Measurements from ENCODE around the gene TGFBI.

TGFBI gene

DNA sequence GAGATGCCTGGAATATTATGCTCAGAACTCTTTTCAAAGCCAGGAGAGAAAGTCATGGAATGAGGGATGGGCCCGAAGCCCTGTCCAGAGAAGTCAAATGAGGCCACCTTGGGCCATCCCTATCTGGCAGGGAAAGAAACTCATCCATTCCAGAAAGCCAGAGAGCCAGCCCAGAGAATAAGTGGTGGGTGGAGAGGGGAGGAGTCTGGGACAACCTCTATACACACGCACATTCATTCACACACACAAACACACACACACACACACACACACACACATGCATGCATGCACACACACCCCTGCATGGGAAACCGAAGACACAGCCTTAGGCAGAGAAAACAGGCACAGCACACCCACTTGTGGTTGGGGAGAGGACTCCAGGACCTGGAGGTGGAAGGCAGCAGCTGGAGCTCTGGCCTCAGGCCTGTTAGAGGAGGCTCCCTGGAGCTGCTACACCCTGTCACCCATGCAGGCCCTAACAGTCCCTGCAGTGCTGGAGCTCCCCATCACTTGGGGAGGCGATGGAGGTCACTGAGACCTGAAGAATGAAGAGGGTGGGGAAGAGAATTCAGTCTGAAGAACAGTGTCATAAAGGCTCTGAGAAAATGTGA, 38.0 kb downstream of the TGFBI start:
- peak; percentile 81 for DNase-seq

DNA sequence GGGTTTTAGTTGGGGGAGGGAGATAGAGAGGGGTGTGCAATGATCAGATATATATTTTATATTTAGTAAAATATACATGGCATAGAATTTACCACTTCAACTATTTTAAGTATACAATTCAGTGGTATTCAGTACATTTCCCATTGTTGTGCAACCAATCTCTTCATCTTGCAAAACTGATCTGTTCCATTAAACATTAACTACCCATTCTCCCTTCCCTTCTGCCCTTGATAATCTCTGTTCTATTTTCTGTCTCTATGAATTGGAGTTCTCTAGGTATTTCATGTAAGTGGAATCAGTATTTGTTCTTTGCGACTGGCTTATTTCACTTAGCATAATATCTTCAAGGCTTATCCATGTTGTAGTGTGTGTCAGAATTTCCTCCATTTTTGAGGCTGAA, 38.6 kb downstream of the TGFBI start:
- DNase-seq = no peak

DNA sequence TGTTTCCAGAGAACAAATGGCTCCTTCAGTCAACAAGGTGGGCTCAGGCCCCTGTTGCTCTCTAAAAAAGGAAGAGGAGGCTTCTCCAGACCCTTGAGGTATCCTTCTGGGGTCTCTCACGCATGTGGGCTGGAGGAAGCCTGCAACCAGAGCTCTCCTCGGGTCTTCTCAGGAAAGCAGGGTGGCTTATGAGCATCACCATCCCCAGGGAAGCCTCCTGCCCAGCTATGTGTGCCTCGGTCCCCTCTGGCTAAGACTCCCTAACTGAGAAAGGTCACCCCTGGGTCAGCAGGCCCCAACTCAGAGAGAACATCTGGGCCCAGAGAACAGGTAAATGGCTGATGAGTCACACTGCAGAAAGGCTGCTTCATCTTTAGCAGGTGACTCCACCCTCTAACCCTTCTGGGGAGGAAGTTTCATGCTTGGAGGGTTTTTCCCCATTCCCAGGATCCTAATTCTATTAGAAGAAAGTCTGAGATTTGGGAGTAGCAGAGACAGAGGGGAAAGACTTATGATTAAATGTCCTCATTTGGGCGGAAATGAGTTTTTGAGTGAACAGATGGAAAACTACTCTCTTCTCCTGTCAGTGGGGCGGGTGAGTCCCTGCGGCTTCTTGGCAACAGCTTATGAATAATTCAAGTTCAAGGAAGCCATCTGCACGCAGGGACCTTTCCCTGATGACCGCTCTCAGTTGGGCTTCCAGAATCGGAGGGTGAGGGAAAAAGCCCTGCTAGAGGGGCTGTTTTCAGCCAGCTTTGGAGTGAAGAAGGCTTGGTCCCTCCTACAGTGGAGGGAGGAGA, 41.9 kb downstream of the TGFBI start:
- DNase-seq = no peak

DNA sequence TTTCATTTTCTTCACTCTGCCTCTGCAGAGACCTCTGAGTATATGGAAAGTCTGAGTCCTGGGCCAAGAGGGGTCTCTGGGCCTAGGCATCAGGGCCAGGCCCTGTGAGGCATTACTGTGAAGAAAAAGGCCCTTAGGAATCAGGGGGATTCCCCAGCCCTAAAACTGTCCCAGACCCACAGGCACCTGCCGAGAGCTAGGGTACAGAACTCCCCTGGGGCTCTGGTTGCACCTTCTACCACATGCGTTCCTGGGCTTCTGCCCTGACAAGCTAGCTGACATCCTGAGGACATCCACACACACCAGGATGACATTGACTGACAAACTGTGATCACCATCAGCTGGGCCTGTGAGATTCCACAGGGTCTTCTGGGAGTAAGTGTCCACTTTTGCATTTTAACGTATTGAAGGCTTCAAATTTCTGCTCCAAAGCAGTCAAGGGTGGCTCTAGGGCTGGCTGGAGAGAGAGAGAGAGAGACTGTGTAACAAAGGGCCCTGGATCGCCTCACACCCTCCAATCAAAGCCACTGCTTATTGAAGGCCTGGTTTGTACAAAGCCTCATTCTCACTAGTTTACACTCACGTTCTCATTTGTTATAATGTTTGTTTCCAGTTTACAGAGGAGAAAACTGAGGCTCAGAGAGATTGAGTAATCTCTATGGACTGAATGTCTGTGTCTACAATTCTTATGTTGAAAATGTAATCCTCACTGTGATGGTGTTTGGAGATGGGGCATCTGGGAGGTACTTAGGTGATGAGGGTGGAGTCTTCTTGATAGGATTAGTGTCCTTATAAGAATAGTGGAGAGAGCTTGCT, 45.1 kb downstream of the TGFBI start:
- DNase-seq = no peak

DNA sequence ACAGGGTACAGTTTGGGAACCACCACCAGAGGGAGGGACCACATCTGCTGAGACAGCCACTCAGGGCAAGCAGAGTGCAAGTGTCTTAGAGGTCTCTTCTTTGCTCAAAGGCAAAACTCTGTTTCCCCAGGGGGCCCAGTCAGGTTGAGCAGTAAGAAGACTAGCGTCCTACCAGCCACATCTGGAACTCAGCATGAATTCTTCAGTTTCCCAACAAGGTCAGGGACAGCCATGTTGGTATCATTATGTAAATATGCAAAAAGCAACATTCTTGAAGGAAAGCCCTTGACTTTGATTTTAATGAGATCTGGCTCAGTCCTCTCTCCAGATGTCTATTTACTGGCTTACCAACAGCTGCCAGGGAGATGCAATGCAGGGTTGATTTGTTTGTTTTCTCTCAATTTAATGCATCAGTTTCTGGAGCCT, 46.7 kb downstream of the TGFBI start:
- DNase-seq = no peak

DNA sequence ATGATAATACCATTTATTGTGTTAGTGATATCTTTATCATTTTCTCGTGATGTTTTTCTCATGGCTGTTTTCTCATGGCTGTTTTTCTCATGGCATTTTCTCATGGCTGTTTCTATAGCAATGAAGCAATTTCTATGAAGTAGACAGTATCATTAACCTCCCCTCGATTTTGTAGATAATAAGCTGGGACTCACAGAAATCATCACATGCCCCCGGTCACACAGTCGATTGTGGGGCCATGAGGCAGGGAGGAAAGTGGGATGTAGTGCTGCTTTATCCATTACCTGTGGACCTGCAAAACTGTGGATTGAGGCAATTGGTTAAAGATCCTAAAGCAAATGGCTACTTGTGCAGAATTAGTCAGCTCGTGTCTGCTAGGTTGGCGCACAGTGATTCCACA, 47.3 kb downstream of the TGFBI start:
- no peak for DNase-seq

DNA sequence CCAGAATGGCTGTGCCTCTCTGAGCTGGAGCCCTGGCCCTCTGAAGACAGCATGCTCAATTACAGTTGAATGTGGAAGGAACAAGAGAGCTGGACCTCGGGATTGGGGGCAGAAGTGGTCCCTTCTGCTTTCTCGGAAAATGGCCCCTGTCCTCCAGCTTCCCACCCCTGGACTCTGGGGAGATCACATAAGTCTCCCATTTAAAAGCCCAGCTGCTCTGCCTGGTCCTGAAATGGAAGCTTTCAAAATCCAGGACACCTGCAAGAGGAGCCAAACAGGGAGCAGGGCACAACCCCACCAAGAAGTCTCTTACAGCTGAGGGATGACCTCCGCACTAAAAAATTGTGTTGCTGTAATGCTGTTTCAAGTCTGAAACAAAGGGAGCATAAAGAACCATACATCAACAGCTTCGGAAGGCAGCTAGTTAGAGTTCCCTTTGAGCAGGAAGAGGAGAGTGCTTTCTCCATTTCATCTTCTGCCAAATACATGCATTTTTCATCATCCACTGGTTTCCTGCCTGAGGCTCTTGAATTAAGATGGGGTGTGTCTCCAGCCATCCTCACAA, 48.2 kb downstream of the TGFBI start:
- no peak for DNase-seq

DNA sequence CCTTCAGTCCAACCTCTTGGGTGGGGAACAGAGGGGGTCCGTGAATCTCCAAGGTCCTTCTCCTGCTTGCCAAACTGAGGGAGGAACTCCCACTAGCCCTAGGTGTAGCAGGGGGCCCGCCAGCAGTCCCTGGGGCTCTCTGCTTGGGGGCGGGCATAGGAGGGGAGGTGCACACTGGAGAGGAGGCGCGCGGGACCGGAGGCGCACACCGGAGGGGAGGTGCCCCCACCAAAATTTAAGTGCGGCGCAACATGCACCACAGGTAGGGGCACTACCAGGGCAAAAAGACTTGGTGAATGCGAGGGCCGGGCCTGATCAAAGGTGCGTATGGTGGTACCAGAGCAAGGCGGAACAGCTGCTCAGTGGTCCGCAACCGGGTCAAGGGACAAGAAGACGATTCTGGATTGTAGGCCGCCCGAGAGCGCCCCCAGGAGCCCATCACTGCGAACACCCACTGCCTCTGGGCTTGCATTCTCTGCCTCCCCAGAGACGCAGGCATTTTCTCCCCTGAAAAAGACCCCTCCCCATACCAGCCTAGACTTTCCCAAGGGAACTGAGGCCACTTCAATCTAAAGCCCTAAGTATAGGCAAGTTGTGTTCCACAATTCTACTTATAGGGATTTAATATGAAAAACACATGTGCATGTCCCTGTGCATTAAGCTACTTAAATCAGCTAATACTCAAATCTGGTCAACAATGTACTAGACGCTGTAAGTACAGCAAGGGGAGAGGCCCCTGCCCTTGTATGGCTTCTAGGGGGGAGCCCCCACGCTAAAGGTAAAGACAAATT, 50.6 kb downstream of the TGFBI start:
- no peak for DNase-seq

DNA sequence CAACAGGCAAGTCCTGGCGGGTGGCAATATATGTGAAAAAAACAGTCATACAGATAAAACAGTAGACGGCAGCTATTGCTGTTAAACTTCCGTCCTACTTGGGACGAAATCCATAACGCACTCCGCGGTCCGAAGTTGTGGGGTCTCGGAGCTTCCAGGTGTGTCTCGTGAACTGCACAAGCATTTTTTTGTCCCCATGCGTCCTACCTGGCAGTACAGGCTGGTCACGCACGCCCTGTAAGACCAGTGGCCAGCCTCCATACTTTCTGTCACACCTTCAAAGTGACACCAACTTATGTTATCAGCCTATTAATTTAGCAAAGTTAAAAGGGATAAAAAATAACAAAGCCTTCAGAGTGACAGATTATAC, 51.3 kb downstream of the TGFBI start:
- no peak for DNase-seq

DNA sequence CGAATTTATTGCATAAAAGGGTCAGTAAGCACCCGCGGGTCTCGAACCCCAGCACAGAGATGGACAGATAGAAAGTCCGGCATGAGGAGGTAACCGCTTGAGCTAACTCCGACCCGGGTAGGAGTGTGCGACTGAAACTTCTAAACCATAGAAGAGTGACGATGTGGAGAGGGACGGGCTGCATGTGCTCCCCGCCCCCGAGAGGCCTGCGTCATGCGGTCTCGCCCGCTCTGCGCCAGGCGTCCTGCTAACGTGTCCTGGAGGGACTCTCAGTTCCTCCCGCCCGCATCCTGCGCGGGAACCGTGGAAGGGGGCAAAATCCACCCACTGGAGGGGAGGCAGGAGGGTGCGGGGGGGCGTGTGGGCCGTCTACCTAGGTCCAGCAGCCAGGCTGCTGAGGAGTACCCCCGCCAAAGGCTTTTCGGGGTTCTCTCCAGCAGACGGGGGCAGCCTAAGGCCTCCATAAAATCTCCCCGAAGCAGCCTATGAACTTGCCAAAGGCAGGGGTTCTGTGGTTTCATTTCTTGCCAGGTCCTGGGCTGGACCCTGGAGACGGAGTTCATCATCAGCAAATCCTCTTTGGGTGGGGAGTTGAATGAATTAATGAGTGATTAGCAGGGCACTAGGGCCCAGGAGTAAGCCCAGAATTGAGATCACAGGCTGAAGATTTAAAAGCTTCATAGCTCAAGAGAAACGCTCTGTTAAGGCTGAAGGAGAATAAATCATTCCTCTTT, 51.9 kb downstream of the TGFBI start:
- peak; percentile 96 for DNase-seq

DNA sequence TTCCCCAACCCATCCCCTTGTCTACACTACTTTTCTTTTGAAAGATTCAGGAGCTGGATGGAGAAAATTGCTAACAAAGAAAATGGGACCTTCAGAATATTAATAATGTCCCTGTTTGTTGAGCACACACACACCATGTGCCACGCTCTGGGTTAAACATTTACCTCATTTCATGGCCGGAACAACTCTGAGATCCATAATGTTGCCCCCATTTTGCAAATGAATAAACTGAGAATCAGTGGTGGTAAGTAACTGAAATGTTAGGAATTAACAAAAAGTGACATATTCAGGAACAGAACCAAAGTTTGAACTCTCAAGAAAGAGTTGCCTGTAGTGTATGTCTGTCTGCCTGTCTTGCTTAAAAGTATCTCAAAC, 52.4 kb downstream of the TGFBI start:
- no peak for DNase-seq

DNA sequence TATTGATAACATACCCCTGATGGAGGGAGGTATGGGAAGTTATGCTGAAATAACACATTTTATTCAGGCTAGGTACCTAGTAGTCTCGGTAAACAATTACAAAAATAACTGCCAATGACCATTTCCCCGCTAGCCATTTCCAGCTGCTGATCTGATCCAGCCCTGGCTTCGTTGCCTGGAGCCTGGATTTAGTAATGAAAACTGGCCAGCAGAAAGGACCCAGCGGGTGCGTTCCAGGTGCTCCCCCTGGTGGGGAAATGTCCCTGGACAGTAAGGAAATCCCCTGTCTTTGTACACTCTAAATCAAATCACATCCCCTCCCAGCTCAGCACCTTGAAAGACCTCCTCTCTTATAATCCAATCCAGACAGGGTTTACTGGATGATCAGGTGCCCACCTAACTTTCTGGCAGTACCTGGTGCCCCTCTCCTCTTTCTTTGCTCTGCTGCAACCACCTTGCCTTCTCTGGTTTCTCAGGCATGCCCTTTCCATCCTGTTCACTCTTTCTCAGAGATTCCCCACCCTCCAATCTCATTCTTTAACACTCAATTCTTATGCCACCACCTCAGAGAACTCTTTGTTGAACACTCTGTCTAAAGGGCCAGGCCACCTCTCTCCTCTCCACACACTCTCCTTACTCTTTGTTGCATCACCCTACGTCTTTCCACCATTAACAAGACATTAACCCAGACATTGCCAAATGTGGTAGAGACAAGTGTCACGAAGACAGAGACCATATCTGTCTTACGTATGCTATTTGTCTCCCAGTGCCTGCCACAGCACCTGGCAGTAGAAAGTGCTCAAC, 53.8 kb downstream of the TGFBI start:
- peak; percentile 78 for DNase-seq

DNA sequence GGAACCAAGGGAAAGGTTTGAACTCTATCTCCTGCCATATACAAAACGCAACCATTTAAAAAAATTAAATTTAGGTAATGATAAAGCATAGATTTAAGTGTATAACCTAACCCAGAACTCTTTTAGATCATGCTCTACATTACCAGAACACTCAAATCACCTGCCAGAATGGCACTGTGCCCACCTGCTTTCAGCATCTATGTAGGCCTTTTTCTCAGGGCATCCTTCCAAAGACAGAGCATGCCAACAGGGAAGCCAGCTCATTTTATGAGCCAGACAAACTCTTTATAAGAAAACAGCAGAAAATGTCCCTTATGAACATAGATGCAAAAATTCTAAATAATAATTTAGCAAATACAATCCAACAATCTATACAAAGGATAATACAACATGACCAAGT, 55.9 kb downstream of the TGFBI start:
- no peak for DNase-seq

DNA sequence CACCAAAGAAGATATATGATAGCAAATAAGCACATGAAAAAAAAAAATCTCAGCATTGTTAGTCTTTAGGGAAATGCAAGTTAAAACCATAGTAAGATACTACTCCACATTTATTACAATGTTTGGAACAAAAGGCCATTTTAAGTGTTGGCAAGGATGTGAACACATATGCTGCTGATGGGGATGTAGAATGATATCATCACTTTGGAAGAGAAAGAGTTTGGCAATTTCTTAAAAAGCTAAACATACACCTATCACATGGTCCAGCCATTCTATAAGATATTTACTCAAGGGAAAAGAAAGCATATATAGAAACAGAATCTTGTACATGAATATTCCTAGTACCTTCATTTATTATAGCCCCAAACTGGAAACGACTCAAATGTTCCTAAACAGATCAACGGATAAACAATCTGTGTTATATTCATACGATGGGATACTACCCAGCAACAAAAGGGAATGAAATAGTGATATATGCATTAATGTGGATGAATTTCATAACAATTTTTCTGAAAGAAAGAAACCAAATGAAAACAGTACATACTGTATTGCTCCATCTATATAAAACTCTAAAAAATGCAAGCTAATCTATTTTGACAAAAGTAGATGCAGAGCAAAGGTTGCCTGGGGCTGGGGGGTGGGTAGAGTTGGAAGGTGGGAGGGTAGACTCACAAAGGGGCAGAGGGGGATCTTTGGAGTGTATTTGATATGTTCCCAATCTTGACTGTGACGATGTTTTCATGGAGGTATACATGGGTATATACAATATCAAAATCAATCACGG, 58.2 kb downstream of the TGFBI start:
- DNase-seq = no peak

DNA sequence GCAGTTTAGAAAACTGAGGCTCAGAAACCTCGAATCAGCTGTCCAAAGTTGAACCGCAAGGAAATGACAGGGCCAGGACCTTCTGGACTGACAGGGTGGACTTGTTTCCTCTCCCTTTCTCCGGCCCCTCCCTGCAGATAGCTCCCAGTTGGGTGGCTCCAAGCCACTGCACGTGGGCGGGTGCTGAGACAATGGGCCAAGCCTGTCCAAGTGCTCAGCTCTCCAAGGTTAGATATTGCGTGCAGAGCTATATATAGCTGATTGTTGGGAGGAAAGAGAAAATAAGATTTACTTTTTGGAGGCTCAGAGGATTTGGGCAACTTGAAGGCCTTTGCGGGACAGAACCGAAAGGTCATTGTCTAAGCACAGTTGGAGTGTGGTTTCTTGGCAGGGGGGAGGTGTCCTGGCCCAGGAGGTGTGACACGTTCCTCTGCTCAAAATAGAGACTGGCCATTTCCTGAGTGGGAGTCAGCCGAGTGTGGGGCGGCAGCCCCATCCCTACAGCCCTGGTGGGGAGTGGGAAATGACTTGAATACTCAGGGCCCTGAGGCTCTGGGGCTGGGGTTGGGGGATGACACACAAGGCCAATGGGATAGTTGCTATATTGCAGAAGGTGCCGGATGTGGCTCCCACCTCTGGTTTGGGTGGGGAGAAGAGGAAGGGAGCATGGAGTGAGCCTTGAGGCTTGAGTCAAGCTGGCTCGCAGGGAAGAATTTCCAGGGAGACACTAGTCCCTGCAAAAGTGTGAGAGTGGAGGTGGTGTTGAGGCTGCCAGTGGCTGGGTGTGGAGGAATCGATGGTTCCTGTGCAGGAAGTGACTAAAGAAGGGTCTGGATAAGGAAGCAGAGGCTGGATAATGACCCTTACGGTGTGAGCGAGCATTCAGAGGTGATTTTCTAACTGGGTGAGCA, 59.4 kb downstream of the TGFBI start:
- peak; percentile 81 for DNase-seq

DNA sequence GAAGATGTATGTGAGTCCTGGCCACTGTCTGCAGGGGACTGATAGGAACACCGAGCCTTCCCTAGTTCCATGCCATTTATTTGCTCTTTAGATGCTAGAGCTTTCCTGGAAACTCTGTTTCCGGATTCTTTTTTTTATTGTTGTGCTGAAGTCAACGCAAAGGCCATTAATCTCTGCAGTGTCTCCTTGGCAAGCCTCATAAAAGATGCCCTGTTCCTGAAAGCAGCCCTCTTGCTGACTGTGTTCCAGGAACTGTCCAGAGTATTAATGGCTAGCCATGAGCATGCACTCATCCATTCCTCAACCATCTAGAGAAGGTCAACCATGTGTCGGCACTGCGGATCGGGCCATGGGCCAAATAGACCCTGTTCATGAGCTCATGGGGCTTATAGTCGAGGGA, 61.0 kb downstream of the TGFBI start:
- no peak for DNase-seq

DNA sequence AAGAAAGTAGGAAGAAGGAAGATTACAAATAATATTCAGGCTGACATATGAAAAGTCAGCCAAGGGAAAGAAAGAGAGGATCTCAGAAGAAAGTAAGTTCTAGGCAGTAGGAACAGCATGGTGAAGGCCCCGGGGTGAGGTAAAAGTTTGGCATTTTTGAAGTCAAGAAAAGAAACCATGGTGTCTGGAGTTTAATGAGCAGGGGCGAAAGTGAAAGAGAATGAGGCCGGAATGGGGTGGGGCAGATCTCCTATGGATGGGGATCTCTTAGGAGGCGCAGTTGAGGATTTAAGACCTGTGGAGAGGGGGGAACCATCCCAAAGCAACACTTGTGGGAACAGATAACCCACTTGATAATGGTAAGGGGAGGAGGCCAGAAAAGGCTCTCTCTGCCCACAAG, 61.5 kb downstream of the TGFBI start:
- no peak for DNase-seq

DNA sequence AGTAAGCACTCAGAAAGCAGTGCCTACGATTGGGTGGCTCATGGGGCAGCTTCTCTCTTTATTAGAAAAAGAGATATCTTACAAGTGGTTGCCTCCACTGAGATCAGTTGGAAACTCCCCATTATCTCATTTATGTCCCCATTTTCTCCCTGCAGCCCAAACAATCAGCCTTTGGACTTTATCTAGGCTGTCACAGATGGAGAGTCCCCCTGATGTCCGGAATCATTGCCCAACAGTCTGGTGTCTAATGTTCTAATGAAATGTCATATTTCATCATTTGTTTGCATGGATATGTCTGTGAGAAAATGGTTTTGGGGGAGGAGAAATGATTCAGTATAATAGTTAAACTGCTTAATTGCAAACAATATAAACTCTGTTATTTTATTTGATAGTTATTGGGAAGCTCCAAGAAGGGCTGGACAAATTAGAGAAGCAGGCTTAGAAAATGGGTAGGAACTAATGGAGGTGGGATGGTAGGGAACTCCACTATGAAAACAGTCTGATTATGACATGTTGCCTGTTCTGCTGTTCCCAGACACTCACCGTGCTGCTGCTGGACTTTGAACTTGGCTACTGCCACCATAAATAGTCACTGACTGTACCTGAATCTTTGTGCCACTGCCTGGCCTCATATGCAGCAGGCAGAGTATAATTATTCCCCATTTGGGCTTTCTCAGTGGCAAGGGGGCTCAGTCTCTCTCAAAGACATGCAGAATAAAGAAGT, 65.6 kb downstream of the TGFBI start:
- DNase-seq = no peak
